GM12872 (cell line): ENCODE results near the gene PTGIS.

ENCODE experiments used
- TF ChIP-seq, protein P1 (sequence below): IDR thresholded peaks from 3 replicates; pipeline ENCODE4 v1.5.1; 2011; ENCODE audit warnings: low read depth, mild to moderate bottlenecking, low read length, moderate library complexity; ENCODE audit not compliant: insufficient read depth

PTGIS gene

GRCh38 chr20:49541733-49542513 lies 26.0 kb downstream of the PTGIS start:
- TF ChIP-seq, protein P1, sequence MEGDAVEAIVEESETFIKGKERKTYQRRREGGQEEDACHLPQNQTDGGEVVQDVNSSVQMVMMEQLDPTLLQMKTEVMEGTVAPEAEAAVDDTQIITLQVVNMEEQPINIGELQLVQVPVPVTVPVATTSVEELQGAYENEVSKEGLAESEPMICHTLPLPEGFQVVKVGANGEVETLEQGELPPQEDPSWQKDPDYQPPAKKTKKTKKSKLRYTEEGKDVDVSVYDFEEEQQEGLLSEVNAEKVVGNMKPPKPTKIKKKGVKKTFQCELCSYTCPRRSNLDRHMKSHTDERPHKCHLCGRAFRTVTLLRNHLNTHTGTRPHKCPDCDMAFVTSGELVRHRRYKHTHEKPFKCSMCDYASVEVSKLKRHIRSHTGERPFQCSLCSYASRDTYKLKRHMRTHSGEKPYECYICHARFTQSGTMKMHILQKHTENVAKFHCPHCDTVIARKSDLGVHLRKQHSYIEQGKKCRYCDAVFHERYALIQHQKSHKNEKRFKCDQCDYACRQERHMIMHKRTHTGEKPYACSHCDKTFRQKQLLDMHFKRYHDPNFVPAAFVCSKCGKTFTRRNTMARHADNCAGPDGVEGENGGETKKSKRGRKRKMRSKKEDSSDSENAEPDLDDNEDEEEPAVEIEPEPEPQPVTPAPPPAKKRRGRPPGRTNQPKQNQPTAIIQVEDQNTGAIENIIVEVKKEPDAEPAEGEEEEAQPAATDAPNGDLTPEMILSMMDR: peak; percentile 84

DNA sequence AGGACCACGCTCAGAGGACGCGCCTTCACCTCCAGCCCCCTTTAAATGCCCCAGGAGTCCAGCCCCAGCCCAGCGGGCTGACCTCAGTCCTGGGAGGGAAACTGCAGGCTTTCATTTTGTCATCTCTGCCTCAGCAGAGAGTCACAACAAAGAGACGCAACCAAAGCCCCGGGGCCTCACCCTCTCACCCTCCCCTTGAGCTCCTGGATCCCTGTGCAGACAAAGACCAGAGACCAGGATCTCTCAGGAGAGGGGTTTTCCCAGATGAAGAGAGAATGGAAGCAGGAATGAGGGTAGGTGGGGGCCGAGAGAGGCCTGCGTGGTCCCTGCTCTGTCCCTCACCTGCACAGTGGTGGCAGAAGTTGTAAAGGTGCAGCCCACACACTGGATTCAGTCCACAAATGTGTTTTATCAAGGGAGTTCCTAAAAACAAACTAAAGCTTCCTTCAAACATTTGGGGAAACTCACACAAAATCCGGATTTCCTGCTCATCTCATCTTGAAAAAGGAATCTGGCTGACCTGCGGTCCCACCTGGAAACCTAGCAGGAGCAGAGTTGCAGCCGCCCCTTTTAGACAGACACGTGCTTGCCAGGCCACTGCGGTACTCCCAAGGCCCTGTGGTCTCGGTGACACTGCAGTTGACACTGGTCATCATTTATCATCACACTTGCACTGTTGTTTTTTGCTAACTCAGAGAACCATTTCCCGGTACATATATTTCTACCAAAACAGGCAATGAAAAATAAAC lies 27.1 kb downstream of the PTGIS start:
- TF ChIP-seq, protein P1: no peak

DNA sequence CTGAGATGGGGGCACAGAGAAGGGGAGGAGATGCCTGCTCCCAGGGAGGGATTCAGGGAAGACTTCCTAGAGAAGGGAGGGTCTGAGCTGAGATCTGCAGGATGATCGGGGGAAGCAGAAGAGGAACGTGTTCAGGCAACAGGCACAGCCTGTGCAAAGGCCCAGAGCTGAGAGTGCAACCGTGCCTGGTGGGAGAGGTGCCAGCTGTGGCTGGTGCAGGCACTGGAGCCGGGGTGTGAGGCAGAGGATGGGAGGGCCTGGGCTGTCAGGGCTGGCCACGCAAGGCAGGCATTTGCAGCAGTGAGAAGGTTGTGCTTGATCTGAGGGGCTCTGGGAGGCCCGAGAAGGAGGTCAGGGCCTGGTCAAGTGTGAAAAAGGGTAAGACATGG lies 27.7 kb downstream of the PTGIS start:
- TF ChIP-seq, protein P1: no peak

- TF ChIP-seq, protein P1: no peak
Observed at GRCh38 chr20:49539481-49540231, 28.3 kb downstream of the PTGIS start.

DNA sequence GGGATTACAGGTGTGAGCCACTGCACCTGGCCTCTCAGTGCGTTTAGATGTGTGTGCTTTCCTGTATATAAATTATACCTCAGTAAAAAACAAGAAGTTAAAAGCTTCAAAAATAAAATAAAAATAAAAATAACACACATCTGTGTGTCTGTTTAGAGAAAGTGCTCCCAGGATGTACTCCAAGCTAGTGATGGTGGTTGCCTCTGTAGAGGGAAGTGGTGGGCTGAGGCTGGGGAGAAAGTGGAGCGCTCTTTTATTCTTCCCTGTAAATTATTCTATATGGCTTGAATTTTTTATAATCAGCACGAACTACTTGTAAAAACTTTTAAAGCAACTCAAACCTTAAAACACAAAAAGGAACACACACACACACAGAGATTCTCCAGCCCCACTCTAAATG lies 29.0 kb downstream of the PTGIS start:
- TF ChIP-seq, protein P1: no peak

DNA sequence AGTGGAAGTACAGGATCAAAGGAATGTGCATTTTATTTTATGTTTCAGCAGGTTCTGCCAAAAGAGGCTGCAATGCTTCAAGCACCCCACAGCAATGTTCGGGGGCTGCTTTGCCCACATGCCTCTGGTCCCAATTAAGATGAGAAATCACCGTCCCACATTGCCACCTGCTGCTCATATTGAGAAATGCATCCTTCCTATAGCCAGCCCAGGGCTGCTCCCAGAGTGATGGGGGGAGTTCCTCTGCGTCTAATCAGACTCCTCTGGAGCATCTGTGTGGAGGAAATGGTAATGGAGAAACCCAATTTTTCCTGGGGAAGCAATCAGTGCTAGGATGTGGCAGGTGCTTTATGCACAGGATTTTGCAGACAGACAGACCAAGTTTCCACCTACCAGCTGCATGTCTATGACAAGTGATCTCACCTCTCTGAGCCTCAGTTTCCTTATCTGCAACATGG lies 33.7 kb downstream of the PTGIS start:
- TF ChIP-seq, protein P1: peak; percentile 81

DNA sequence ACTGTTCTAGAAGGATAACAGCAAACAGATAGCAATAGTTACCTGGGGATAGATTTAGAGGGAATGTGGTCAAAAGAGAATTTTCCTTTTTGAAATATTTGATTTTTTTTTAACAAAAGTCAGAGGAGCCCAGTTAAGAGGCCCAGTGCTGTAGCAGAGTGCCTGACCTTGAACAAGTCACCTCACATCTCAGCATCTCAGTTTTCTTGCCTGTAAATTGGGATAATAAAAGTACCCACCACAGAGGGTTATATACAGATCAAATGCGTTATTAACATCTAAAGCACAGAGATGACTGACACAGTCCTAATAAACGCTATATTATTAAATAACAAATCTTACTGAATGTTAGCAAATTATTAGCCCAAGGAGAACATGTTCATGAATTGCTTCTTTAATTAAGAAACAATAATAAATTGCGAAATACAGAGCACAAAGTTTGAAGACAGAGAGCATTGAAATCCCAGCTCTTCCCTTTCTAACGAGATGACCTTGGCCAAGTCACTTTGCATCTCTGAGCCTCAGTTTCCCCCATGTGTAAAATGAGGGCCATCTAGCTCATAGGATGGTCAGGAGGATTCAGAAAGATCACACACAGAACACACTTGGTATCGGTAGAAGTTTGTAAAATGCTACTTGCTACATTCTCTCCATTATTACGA lies 35.5 kb downstream of the PTGIS start:
- TF ChIP-seq, protein P1: no peak
